ENCODE results near the gene SDK1. TPM values are rescaled to one million over a fixed set of nuclear protein-coding genes. Genes with fewer than 3 reads are reported as not detected.

Gene SDK1
- total and polyA plus RNA-seq, 2 experiments from 2014 or later: 4.1 to 16.5 TPM

DNA sequence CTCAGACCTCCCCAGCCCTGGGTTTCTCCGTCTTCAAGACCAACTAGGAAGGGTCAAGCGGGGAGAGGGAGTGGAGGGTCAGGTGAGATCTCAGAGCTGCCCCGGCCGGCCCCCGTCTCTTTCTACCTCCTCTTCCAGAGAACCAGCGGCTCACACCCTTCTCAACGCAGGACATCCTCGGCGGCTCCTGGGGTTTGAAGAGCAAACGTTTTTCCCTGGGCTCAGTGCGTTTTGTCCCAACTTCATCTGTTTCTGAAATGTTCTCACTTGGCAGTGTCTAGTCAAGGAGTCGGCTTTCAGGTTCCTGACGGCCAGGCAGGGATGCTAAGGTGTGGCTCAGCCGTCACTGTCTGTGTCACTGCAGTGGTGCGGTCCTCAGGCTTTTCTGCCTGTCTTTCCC is 964.6 kb downstream of the SDK1 start:
- no peaks in the 10 kb centered on the region for H3K4me1 ChIP-seq (ENCODE audit: low read depth)

DNA sequence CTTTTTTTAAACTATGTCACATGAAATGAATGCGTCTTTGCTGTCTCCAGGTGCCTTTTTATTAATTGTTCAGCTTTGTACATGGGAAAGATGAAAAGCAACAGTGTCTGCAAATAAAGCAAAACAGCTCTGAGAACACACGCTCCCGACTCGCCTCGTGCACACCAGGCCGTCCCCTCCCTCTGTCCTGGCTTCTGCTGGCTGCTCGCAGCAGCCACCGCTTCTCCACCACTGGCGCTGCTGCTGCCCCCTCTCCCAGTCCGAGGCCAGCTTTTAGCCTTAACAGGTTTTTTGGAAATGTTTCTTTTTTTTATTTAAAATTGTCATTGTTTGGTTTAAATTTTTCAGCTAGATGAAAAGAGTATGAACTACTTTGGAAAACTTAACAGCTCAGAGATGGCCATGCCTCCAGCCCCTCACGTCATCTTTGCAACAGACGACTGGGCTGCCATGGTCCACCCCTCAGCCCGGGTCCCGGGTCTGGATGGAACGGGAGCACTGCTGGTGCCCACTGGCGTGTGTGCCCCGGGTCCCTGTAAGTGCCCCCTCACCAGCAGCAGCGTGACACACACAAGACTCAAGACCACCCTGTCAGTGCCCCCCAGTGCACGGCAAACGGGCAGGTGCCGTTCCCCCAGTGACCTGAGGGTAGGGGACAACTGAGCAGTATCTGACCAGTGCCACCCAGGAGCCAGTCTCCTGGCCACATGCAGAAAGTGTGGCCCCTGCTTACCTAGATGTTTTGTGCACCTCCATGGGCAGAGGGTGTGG is 965.4 kb downstream of the SDK1 start:
- Histone ChIP-seq H3K27me3 (no peaks in the 10 kb centered on the region), H3K4me3 (no peak overlapping the region), H3K27ac (no peak overlapping the region), H3K4me1 (ENCODE audit: low read depth) (no peaks in the 10 kb centered on the region), H3K36me3 (no peaks in the 10 kb centered on the region), H3K9me3 (ENCODE audit: low read depth) (no peaks in the 10 kb centered on the region)
- TF ChIP-seq, protein P1, sequence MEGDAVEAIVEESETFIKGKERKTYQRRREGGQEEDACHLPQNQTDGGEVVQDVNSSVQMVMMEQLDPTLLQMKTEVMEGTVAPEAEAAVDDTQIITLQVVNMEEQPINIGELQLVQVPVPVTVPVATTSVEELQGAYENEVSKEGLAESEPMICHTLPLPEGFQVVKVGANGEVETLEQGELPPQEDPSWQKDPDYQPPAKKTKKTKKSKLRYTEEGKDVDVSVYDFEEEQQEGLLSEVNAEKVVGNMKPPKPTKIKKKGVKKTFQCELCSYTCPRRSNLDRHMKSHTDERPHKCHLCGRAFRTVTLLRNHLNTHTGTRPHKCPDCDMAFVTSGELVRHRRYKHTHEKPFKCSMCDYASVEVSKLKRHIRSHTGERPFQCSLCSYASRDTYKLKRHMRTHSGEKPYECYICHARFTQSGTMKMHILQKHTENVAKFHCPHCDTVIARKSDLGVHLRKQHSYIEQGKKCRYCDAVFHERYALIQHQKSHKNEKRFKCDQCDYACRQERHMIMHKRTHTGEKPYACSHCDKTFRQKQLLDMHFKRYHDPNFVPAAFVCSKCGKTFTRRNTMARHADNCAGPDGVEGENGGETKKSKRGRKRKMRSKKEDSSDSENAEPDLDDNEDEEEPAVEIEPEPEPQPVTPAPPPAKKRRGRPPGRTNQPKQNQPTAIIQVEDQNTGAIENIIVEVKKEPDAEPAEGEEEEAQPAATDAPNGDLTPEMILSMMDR (IDR thresholded peaks at IDR 0.05; ENCODE audit: low read depth, low read length): no peak
- no peak for DNase-seq (ENCODE audit: low read depth in 1 of 2, low spot score in 1 of 2)

More for the DNA sequence above, 964.6 kb downstream of the SDK1 start:
- H3K4me3 ChIP-seq: no peak overlapping the region
- H3K9me3 ChIP-seq (ENCODE audit: low read depth): no peaks in the 10 kb centered on the region
- no peaks in the 10 kb centered on the region for H3K27me3 ChIP-seq
- TF ChIP-seq, protein P1 (IDR thresholded peaks at IDR 0.05; ENCODE audit: low read depth, low read length): no peak
- no peak for DNase-seq (ENCODE audit: low read depth in 1 of 2, low spot score in 1 of 2)
- H3K36me3 ChIP-seq: no peaks in the 10 kb centered on the region
- no peak overlapping the region for H3K27ac ChIP-seq

DNA sequence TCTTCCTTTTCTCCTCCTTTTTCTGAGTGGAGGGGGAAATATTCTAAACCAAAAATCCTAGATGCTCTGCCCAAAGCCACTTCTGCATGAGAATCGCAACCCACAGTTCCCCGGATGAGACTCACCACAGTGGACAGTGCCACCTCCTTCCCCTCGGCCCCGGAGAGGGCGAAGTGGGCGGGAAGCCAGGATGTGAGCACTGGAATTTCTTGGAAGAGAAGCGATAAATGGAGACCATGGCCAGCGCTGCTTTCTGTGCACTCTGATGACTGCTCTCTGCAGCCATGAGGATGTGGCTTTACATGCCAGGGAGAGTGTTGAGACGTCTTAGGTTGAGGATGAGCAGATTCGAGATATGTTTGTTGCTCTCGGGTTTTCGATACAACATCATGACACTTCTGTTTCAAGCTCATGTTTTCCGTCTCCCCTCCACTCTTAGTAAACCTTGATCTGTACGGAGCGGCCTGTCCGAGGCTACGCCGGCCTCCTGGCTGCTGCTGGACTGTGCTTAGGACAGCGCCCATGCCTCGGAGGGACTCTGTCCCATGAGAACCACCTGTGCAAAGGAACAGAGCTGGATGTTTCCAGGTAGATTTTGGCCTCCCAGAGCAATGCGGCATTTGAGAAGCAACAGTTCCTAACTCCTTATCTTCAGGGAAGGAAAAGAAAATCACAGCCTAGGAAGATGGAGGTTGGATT is 966.4 kb downstream of the SDK1 start:
- Histone ChIP-seq H3K27ac (no peak overlapping the region), H3K9me3 (ENCODE audit: low read depth) (no peaks in the 10 kb centered on the region), H3K27me3 (no peaks in the 10 kb centered on the region), H3K4me3 (no peak overlapping the region), H3K4me1 (ENCODE audit: low read depth) (no peaks in the 10 kb centered on the region), H3K36me3 (no peaks in the 10 kb centered on the region)
- DNase-seq (ENCODE audit: low read depth in 1 of 2, low spot score in 1 of 2): no peak
- TF ChIP-seq, protein P1 (IDR thresholded peaks at IDR 0.05; ENCODE audit: low read depth, low read length): no peak

DNA sequence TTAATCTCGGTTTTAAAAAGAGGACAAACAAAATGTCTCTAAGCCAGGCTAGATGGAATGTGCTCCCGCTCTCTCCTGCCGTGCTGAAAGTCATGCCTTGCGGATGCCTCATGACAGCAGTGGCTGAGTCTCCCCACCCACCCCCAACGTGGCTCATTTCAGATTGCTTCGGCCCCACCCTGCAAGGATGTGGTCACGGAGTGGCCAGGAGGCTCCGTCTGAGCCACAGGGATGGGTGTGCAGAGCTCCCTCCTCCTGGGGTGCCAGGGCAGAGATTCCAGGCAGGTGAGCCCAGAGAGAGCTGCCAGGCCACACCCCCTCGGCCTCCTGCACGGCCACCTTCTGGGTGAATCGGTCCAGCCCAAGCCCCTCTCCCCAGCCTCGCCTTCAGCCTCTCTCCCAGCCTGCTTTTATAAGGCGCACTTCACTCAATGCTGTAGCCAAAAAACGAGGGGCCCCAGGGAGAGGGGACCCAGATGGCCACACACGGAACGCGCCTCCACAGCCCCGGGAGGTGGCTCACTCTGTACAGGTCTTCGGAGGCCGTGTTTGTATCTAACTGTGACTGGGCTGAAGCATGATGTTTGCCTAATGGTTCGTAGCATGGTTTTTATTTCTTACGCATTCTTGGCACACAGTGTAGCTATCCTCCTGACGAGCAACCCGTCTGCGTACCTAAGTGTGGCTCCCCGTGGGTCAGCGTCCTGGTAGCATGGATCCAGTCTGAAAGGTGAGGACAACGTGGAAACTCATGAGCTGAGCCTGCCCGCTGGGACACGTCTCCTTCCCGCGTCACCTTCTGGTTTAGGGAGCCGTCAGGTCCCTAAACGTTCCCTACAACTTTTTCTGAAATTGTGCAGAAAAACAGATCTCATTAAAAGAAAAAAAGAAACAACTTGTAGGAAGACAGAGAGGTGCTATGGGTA is 967.3 kb downstream of the SDK1 start:
- Histone ChIP-seq H3K4me1 (ENCODE audit: low read depth) (no peaks in the 10 kb centered on the region), H3K36me3 (no peaks in the 10 kb centered on the region), H3K27me3 (no peaks in the 10 kb centered on the region), H3K27ac (no peak overlapping the region), H3K4me3 (no peak overlapping the region), H3K9me3 (ENCODE audit: low read depth) (no peaks in the 10 kb centered on the region)
- TF ChIP-seq, protein P1 (IDR thresholded peaks at IDR 0.05; ENCODE audit: low read depth, low read length): no peak
- DNase-seq (ENCODE audit: low read depth in 1 of 2, low spot score in 1 of 2): no peak

DNA sequence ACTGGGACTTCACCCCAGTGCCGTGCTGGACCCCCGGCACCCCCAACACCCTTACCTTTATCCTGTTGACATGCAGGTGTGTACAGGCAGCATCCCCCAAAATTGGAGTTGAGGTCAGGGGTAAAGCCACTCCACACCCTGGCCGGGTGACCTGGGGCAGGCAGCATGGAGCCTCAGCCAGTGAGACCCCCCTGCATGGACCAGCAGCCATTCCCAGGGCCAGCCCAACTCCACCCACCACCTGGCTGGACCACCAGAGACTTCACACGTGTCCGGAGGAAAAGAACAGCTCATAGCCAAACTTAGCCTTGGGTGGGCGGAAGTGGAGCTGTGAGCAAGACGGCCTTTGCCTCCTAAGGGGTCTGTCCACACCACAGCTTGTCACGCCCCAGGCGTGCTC is 968.0 kb downstream of the SDK1 start:
- TF ChIP-seq, protein P1 (IDR thresholded peaks at IDR 0.05; ENCODE audit: low read depth, low read length): no peak
- Histone ChIP-seq H3K4me3 (no peak overlapping the region), H3K36me3 (no peaks in the 10 kb centered on the region), H3K4me1 (ENCODE audit: low read depth) (no peaks in the 10 kb centered on the region), H3K9me3 (ENCODE audit: low read depth) (no peaks in the 10 kb centered on the region), H3K27me3 (no peaks in the 10 kb centered on the region), H3K27ac (no peak overlapping the region)
- no peak for DNase-seq (ENCODE audit: low read depth in 1 of 2, low spot score in 1 of 2)
